Tibial artery (tissue), 4 donors: ENCODE results near the gene MRTFB.

Experiments
- DNase-seq, 2 donors: peaks; one replicate each; pipeline ENCODE4 v3.0.0-alpha.2; 2019
- H3K27ac ChIP-seq, 2 donors: fragments of 200-600 bp; sonication (generic) in 1 of 2; 1 replicate in 1 of 2; 2 replicates in 1 of 2; pipeline ENCODE4 v1.5.1; 2018 to 2019; ENCODE audit warnings: mild to moderate bottlenecking in 1 of 2
- H3K27me3 ChIP-seq, 2 donors: fragments of 200-600 bp; sonication (generic) in 1 of 2; one replicate each; pipeline versions ENCODE4 v1.5.1 to v1.6.0; 2016 to 2019
- H3K36me3 ChIP-seq, 3 donors: fragments of 200-600 bp; sonication (generic) in 2 of 3; one replicate each; pipeline ENCODE4 v1.5.1; 2016 to 2019; ENCODE audit warnings: mild to moderate bottlenecking in 2 of 3
- H3K4me1 ChIP-seq, 4 donors: fragments of 200-600 bp; sonication (generic) in 2 of 4; 1 replicate in 3 of 4; 2 replicates in 1 of 4; pipeline ENCODE4 v1.5.1; 2016 to 2019
- H3K4me3 ChIP-seq, 2 donors: fragments of 200-600 bp; sonication (generic) in 1 of 2; 1 replicate in 1 of 2; 2 replicates in 1 of 2; pipeline ENCODE4 v1.5.1; 2018 to 2019; ENCODE audit warnings: mild to moderate bottlenecking in 2 of 2
- H3K9me3 ChIP-seq, 3 donors: fragments of 200-600 bp; sonication (generic) in 1 of 3; one replicate each; pipeline ENCODE4 v1.5.1; 2016 to 2019
- intact Hi-C: fragments of 100-400 bp; cut with DNase I; formaldehyde crosslinking; loops from one replicate; pipeline ENCODE4 v1.15.0; 2023; ENCODE audit warnings: low total_unique reads
- TF ChIP-seq, protein P1 (sequence below), 2 experiments: fragments of 200-600 bp in 1 of 2; fragments of 450-650 bp in 1 of 2; IDR thresholded peaks; one replicate each; pipeline ENCODE4 v1.5.1; 2017 to 2019; ENCODE audit warnings: antibody characterized with exemption in 2 of 2, mild to moderate bottlenecking in 1 of 2, moderate library complexity in 1 of 2

The MRTFB gene

DNA sequence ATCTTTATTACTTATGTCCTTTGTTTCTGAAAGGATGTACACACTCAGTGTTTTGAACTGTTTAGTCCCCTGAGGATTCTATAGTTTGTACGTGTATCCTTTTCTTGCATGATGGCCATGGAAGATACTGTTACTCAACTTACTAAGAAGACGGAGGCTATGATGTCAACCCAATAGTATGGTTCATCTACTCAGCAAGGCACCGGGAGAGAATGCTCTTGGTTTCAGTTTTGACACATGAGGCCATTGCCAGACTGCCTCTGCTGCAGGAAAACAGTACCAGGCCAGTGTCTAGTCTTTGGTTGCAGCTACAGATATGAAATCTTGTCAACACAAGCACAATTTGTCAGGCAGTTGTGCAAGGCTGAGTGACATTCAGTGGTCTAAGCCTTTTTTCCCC lies 134.5 kb downstream of the MRTFB start:
- intact Hi-C loops = no loop called here
- H3K36me3 ChIP-seq = no peaks in the 10 kb centered on the region
- H3K9me3 ChIP-seq = no peaks in the 10 kb centered on the region
- no peak for DNase-seq
- peaks cover 0 to 35% (median 5%) of the 10 kb centered on the region in 4 donors for H3K4me1 ChIP-seq
- H3K27ac ChIP-seq = no peak overlapping the region
- TF ChIP-seq, protein P1, sequence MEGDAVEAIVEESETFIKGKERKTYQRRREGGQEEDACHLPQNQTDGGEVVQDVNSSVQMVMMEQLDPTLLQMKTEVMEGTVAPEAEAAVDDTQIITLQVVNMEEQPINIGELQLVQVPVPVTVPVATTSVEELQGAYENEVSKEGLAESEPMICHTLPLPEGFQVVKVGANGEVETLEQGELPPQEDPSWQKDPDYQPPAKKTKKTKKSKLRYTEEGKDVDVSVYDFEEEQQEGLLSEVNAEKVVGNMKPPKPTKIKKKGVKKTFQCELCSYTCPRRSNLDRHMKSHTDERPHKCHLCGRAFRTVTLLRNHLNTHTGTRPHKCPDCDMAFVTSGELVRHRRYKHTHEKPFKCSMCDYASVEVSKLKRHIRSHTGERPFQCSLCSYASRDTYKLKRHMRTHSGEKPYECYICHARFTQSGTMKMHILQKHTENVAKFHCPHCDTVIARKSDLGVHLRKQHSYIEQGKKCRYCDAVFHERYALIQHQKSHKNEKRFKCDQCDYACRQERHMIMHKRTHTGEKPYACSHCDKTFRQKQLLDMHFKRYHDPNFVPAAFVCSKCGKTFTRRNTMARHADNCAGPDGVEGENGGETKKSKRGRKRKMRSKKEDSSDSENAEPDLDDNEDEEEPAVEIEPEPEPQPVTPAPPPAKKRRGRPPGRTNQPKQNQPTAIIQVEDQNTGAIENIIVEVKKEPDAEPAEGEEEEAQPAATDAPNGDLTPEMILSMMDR (IDR thresholded peaks at IDR 0.05) = no peak
- H3K4me3 ChIP-seq = no peak overlapping the region
- no peaks in the 10 kb centered on the region for H3K27me3 ChIP-seq

DNA sequence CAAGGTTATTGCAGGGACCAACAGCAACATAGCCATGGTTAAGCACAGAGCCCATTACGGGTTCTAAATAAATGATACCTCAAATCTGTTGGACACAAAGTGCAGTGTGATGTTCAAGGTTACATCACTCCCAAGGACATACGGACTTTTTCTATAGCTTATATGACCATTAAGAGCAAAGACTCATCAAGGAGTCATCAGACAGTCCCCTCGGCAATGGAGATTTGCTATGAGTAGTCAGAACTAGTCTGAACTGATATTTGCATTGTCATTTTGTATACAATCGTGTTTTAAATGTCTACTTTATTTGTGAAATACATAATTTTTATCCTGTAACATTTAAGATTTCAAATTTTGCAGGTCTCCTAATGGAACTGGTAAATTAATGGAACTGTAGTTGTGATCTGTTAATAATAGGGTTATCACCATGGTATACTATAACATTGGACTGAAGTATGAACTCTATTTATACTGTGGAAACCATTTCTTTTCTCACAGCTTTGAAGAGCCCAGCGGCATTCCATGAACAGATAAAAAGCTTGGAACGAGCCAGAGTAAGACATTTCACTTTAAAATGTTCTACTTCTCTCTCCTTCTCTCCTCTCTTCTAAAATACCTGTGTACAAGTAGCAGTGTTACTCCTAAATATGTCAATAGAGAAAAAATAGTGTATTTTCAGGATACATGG lies 140.9 kb downstream of the MRTFB start:
- Histone ChIP-seq H3K27me3 (no peaks in the 10 kb centered on the region), H3K36me3 (peaks cover 9 to 39% (median 20%) of the 10 kb centered on the region in 3 donors), H3K4me3 (no peak overlapping the region), H3K4me1 (no peaks in the 10 kb centered on the region), H3K27ac (no peak overlapping the region), H3K9me3 (no peaks in the 10 kb centered on the region)
- TF ChIP-seq, protein P1 (IDR thresholded peaks at IDR 0.05) = no peak
- intact Hi-C loops = no loop called here
- no peak for DNase-seq

DNA sequence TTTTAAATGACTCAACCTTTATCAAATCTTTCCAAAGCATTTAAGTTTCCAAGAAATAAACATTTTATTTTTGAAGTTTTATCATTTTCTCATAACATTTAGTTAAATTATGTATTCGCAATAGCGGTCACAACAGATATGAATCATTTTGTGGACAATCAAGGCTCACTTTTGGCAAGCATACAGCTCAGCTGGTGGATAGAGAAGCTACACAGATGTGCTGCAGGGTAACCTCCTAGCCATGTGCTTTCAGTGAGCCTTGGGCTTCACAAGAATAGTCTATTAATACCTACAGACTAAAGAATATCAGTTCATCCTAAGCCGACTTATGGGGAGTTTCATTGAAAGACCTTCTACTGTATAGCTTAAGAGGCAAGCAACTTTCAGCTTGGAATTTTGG lies 144.8 kb downstream of the MRTFB start:
- intact Hi-C loops = no loop called here
- Histone ChIP-seq H3K9me3 (no peaks in the 10 kb centered on the region), H3K4me1 (no peaks in the 10 kb centered on the region), H3K4me3 (no peak overlapping the region), H3K36me3 (peaks cover 37 to 78% (median 52%) of the 10 kb centered on the region in 3 donors), H3K27ac (no peak overlapping the region), H3K27me3 (no peaks in the 10 kb centered on the region)
- no peak for DNase-seq
- TF ChIP-seq, protein P1 (IDR thresholded peaks at IDR 0.05) = no peak

DNA sequence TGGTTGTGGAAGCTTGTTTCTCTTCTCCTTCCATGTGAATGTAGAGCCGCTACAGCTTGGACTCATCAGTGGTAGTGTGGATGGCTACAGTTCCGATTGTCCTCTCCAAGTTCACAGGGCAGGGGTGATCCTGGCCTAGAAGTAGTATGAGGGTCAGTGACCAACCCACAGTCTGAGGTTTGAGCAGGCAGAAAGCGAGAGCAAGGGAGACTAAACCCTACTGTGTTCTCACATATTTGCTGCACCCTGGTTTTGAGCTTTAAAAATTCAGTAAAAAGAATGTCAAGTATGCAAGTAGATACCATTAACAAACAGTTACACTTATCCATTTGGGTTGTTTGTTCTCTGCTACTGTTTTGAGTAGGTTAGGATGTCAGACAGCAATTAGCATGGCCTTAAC lies 148.9 kb downstream of the MRTFB start:
- intact Hi-C loops = no loop called here
- no peak overlapping the region for H3K27ac ChIP-seq
- no peak overlapping the region for H3K4me3 ChIP-seq
- H3K27me3 ChIP-seq = no peaks in the 10 kb centered on the region
- no peaks in the 10 kb centered on the region for H3K4me1 ChIP-seq
- no peaks in the 10 kb centered on the region for H3K9me3 ChIP-seq
- peaks cover 47 to 84% (median 62%) of the 10 kb centered on the region in 3 donors for H3K36me3 ChIP-seq
- no peak for DNase-seq
- TF ChIP-seq, protein P1 (IDR thresholded peaks at IDR 0.05) = no peak

DNA sequence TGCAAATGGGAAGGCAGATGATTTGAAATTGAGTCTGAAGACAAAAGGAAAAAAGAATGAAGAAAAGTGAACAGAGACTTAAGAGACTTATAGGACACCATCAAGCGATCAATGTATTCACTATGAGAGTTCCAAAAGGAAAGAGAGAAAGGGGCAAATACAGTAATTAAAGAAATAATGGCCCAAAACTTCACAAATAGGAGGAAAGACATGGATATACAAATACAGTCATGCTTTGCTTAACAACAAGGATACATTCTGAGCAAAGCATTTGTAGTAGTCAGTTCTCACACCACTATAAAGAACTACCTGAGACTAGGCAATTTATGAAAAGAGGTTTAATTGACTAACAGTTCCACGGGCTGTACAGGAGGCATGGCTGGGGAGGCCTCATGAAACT lies 152.5 kb downstream of the MRTFB start:
- TF ChIP-seq, protein P1 (IDR thresholded peaks at IDR 0.05) = no peak
- Histone ChIP-seq H3K9me3 (no peaks in the 10 kb centered on the region), H3K36me3 (peaks cover 37 to 54% (median 52%) of the 10 kb centered on the region in 3 donors), H3K27me3 (no peaks in the 10 kb centered on the region), H3K27ac (no peak overlapping the region), H3K4me1 (no peaks in the 10 kb centered on the region), H3K4me3 (no peak overlapping the region)
- DNase-seq = no peak
- intact Hi-C loops = no loop called here
